ENCODE measurements around the gene FXYD4. TPM values are rescaled to one million over a fixed set of nuclear protein-coding genes. Genes with fewer than 3 reads are reported as not detected.

The FXYD4 gene
- total and polyA plus RNA-seq, 2 of the 8 experiments (the other 6 are each of a cell fraction or from before 2014, with no cell fraction given): not detected

- H2BK5ac ChIP-seq (ENCODE audit: low read depth, low read length): 0 out of 2 replicates have a peak overlapping the region, but pooled peaks have one; percentile 21
- H2AFZ ChIP-seq (ENCODE audit: low read length): no peak overlapping the region
- H3K27me3 ChIP-seq (replicated peaks in 1 of 4; ENCODE audit: control insufficient read depth in 3 of 4, extremely low read depth in 1 of 4, insufficient read depth in 3 of 4, low read length in 3 of 4): no peaks in the 10 kb centered on the region
- no peak overlapping the region for H3K18ac ChIP-seq (ENCODE audit: extremely low read depth, low read length)
- no peak overlapping the region for H2AK5ac ChIP-seq (ENCODE audit: low read depth, low read length)
- TF ChIP-seq POLR2A (IDR thresholded peaks at IDR 0.05; ENCODE audit: control extremely low read depth in 1 of 2, low read depth in 2 of 2, low read length in 2 of 2) (peak in 1 of 2 experiments; percentile 32; a peak in 1 of 3 replicates), CTBP2 (IDR thresholded peaks at IDR 0.05; ENCODE audit: borderline replicate concordance, insufficient read depth, insufficient read length, low read length) (no peak)
- H3K4ac ChIP-seq (replicated peaks; ENCODE audit: insufficient read length, low read depth, low read length): no peak overlapping the region
- H3K4me3 ChIP-seq (ENCODE audit: extremely low read depth in 1 of 4, insufficient read depth in 2 of 4, low read depth in 3 of 4, low read length in 4 of 4): 0 out of 8 replicates have a peak overlapping the region, but pooled peaks of 1 of the 4 experiments have one; percentile 4
- ChIA-PET CTCF (ENCODE audit: partially characterized antibody) (no interaction called here), POLR2A (ENCODE audit: partially characterized antibody) (interaction anchor here (1.3 to 10.5 kb wide), 6 partner anchors 8 to 38 kb away, joined by 4 to 112 read pairs (median 12); partner anchors contain the start of genes HNRNPF and ZNF487)
- H3K23me2 ChIP-seq (ENCODE audit: low read depth, low read length): peaks cover 10% of the 10 kb centered on the region
- WGBS, 2 experiments (ENCODE audit: extremely low coverage in 1 of 2, insufficient coverage in 1 of 2, insufficient read length in 1 of 2, insufficient replicate concordance in 2 of 2, low coverage in 1 of 2, low lambda C conversion rate in 2 of 2, missing lambda C conversion rate in 1 of 2): 85% methylated on average over 2 of the region's 2 CpGs; no CpG with 5 or more reads in 1 of the 2 experiments
- no peak overlapping the region for H4K8ac ChIP-seq (ENCODE audit: extremely low read depth, insufficient read depth, low read length)
- peaks cover 57 to 92% of the 10 kb centered on the region in 2 experiments for H3K79me2 ChIP-seq (ENCODE audit: control insufficient read depth in 1 of 2, insufficient read depth in 2 of 2, low read length in 2 of 2)
- no peak overlapping the region for H2BK15ac ChIP-seq (ENCODE audit: low read length)
- no peak overlapping the region for H4K91ac ChIP-seq (replicated peaks; ENCODE audit: insufficient read length, low read length)
- no peak overlapping the region for H4K5ac ChIP-seq (ENCODE audit: insufficient read length, low read depth, low read length)
- no peak overlapping the region for H2BK20ac ChIP-seq (ENCODE audit: low read length)
- peak overlapping the region in 1 of 2 experiments; percentile 86; a peak in 1 of 4 replicates for H3K4me2 ChIP-seq (ENCODE audit: insufficient read depth in 1 of 2, low read depth in 2 of 2, low read length in 2 of 2)
- no peak overlapping the region for H3K9ac ChIP-seq (replicated peaks in 1 of 4; ENCODE audit: extremely low read depth in 1 of 4, low read depth in 3 of 4, low read length in 3 of 4)
- no peak overlapping the region for H2BK120ac ChIP-seq (replicated peaks; ENCODE audit: low read depth, low read length)
- H3K23ac ChIP-seq (ENCODE audit: insufficient read length): no peak overlapping the region
- H2BK12ac ChIP-seq (ENCODE audit: low read depth, low read length): no peak overlapping the region
- DNase-seq (ENCODE audit: low read depth in 1 of 2, low spot score in 2 of 2) (no peak), FAIRE-seq (no peak)
- H3K56ac ChIP-seq (replicated peaks; ENCODE audit: insufficient read length, low read depth, low read length): no peak overlapping the region
- H3K79me1 ChIP-seq (ENCODE audit: low read depth, low read length): no peaks in the 10 kb centered on the region; the same call in none of the 2 replicates
- H3K9me3 ChIP-seq (ENCODE audit: insufficient read depth in 2 of 2, low read depth in 1 of 2, low read length in 1 of 2): no peaks in the 10 kb centered on the region
- peaks cover 5 to 22% (median 14%) of the 10 kb centered on the region in 4 experiments for H3K4me1 ChIP-seq (replicated peaks in 1 of 4; ENCODE audit: control insufficient read depth in 3 of 4, insufficient read depth in 4 of 4, low read length in 3 of 4)
- no peak overlapping the region for H3K27ac ChIP-seq (ENCODE audit: low read depth, low read length)
- peaks cover 5 to 19% (median 11%) of the 10 kb centered on the region in 4 experiments; a peak in 6 of 8 replicates for H3K36me3 ChIP-seq (ENCODE audit: control insufficient read depth in 2 of 4, insufficient read depth in 4 of 4, low read length in 3 of 4)
- peaks cover 20 to 32% of the 10 kb centered on the region in 2 experiments for H4K20me1 ChIP-seq (replicated peaks in 1 of 2; ENCODE audit: control insufficient read depth in 1 of 2, insufficient read depth in 2 of 2, low read length in 2 of 2)
- no peak overlapping the region for H3K14ac ChIP-seq (ENCODE audit: insufficient read length)
These were observed 27.5 kb downstream of the FXYD4 start for GRCh38 chr10:43398939-43399319.

Data from H1 (cell line).